Bronchial epithelial cell (primary cell): ENCODE measurements around the gene SAMD5. TPM values are rescaled to one million over a fixed set of nuclear protein-coding genes. Genes with fewer than 3 reads are reported as not detected.

ENCODE experiments used
- DNase-seq: peaks from one replicate; pipeline ENCODE4 v3.0.0-alpha.2; 2010; ENCODE audit warnings: low read depth
- FAIRE-seq: peaks from 2 replicates; lab custom pipeline; 2011; peaks lifted over from hg19 to GRCh38; lab: Jason Lieb, UNC
- H3K27me3 ChIP-seq: 2 replicates; pipeline ENCODE4 v1.5.1; 2011; ENCODE audit warnings: low read length; ENCODE audit not compliant: control insufficient read depth, insufficient read depth
- H3K36me3 ChIP-seq: 2 replicates; pipeline ENCODE4 v1.5.1; 2011; ENCODE audit warnings: low read length; ENCODE audit not compliant: control insufficient read depth, insufficient read depth
- H3K4me3 ChIP-seq: 2 replicates; pipeline ENCODE4 v1.5.1; 2011; ENCODE audit warnings: mild to moderate bottlenecking, low read depth, low read length, control low read depth
- total RNA-seq: library from RNA; depleted of rRNA; stranded (reverse); fragments of >200 nt; gene quantifications from 2 replicates; pipeline ENCODE4 v1.2.1, GENCODE V29; 2014
- TF ChIP-seq, protein P1 (sequence below): IDR thresholded peaks from 2 replicates; pipeline ENCODE4 v1.5.1; 2011; ENCODE audit warnings: mild to moderate bottlenecking, moderate library complexity, low read length, control low read depth, inconsistent platforms; ENCODE audit not compliant: insufficient read depth, severe bottlenecking

Gene SAMD5
- total RNA-seq, 1 donor from 2014 or later: 2.6 TPM

DNA sequence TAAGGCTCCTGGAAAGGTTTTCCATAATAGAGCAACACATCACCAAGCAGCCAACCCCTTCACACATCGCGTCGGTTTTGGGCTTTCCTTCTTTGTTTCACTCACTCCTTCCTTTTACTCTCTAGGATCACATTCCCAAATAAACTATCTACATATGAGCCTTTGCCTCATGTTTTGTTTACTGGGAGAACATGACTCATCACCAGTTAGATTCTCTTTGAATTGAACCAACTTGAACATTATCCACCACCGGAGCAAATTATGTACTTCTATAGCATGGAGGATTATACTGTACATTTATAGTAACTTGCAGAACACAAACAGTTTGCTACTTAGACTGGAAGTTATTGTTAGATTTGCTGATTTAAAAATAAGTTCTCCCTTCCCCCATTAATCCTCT is 41.0 kb downstream of the SAMD5 start:
- H3K27me3 ChIP-seq: no peaks in the 10 kb centered on the region
- H3K36me3 ChIP-seq: no peaks in the 10 kb centered on the region
- H3K4me3 ChIP-seq: no peak overlapping the region
- FAIRE-seq (no peak), DNase-seq (no peak)
- TF ChIP-seq, protein P1, sequence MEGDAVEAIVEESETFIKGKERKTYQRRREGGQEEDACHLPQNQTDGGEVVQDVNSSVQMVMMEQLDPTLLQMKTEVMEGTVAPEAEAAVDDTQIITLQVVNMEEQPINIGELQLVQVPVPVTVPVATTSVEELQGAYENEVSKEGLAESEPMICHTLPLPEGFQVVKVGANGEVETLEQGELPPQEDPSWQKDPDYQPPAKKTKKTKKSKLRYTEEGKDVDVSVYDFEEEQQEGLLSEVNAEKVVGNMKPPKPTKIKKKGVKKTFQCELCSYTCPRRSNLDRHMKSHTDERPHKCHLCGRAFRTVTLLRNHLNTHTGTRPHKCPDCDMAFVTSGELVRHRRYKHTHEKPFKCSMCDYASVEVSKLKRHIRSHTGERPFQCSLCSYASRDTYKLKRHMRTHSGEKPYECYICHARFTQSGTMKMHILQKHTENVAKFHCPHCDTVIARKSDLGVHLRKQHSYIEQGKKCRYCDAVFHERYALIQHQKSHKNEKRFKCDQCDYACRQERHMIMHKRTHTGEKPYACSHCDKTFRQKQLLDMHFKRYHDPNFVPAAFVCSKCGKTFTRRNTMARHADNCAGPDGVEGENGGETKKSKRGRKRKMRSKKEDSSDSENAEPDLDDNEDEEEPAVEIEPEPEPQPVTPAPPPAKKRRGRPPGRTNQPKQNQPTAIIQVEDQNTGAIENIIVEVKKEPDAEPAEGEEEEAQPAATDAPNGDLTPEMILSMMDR: no peak

DNA sequence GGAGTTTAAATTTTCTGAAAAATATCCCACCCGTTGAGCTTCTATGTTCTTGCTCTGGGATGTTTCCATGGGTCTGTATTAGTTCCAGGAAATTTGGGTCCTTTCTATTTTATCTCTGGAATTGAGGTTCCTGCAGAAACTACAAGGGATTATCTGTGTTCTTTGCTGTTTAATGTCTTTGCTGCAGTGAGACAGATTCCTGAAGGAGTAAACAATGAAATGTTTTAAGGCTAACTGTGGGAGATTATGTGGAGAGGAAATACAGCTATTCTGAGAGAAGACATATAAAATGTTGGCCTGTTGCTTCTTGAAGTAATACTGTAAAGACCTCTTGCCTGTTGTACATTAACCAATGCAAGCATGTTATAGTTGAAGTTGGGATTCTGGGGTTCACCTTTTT is 43.5 kb downstream of the SAMD5 start:
- FAIRE-seq (no peak), DNase-seq (no peak)
- Histone ChIP-seq H3K27me3 (no peaks in the 10 kb centered on the region), H3K36me3 (no peaks in the 10 kb centered on the region), H3K4me3 (no peak overlapping the region)
- TF ChIP-seq, protein P1: no peak

DNA sequence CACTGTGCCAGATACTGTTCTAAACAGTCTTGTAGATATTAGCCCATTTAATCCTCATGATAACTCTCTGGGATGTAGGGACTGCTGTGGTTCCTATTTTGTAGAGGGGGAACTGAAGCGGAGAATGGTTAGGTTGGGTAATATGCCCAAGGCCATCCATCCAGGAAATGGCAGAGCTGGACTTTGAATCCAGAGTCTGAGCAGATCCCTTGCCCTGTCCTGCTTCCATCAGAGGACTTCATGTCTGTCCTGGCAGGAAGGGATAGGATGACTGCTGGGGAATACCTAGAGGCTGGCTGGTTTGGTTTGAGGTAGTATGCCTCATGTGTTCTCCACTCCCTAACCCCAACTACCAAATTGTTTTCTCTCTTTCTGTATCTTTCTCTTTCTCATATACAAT is 44.6 kb downstream of the SAMD5 start:
- H3K27me3 ChIP-seq: no peaks in the 10 kb centered on the region
- H3K36me3 ChIP-seq: no peaks in the 10 kb centered on the region
- DNase-seq (no peak), FAIRE-seq (no peak)
- TF ChIP-seq, protein P1: no peak
- H3K4me3 ChIP-seq: no peak overlapping the region

DNA sequence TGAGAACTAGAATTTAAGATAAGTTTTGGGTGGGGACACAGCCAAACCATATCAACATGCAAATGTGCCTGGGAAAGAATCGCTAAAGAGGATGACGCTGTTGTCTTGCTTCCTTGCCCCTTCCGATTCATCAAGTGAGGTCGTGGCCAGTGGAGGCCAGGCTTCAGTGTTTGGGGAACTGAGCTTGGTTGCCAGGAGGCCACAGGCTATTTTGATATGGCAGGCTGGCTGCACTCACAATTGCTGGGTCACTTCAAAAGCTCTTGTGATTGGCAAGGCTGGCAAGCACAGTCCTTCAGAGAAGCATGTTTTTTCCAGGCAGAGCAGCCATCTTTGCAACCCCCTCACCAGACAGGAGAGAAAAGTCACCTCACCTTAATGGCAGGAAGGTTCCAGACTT is 45.8 kb downstream of the SAMD5 start:
- DNase-seq (no peak), FAIRE-seq (no peak)
- no peaks in the 10 kb centered on the region for H3K36me3 ChIP-seq
- TF ChIP-seq, protein P1: no peak
- H3K27me3 ChIP-seq: no peaks in the 10 kb centered on the region
- no peak overlapping the region for H3K4me3 ChIP-seq

DNA sequence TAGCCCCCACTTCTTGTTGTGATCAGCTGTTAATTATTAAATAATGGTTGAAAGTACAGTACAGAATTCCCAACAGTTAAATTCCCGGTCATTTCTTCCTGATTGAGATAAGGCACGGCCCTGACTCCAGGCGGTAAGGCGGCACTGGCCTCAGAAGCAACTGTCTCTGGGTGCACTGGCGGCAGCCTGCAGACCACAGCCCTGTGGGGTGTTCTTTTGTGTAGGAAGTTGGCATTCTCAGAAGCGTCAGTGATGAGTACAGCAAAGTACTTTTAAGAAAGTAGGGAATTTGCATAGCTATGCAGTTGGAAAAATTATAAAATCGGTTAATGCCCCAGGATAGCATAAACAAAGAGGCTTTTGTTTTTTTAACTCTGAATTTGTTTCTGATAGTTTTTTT is 50.5 kb downstream of the SAMD5 start:
- Histone ChIP-seq H3K27me3 (no peaks in the 10 kb centered on the region), H3K4me3 (no peak overlapping the region), H3K36me3 (no peaks in the 10 kb centered on the region)
- TF ChIP-seq, protein P1: no peak
- no peak for DNase-seq
- FAIRE-seq: no peak

DNA sequence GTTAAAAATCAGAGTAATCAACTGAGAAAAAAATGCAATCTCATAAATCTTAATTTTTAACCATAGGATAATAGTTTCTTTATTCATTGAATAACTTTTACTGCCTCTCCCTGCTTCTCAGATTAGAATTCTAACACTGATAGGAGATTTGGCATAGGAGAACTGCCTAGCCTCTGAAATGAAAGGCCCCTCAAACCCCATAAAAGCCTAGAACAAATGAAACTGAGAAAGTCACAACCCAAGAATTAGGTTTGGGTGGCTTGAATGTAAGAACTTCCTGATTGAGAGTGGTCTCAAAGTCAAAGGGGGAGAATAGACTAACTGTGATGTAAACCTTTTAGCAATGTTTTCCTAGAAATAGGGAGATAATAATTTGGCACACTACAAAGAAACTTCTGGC is 52.2 kb downstream of the SAMD5 start:
- TF ChIP-seq, protein P1: no peak
- DNase-seq (no peak), FAIRE-seq (no peak)
- H3K27me3 ChIP-seq: no peaks in the 10 kb centered on the region
- H3K4me3 ChIP-seq: no peak overlapping the region
- no peaks in the 10 kb centered on the region for H3K36me3 ChIP-seq
